ENCODE data around the gene RAB3IL1.

GRCh38 chr11:61912530-61912898 is 4.9 kb downstream of the RAB3IL1 start:
- TF ChIP-seq CTCF (conservative IDR thresholded peaks at IDR 0.05; ENCODE audit: low read depth, low read length), result no peak
- no peak for TF ChIP-seq EZH2 (IDR thresholded peaks at IDR 0.05; ENCODE audit: low read length, unreplicated experiment)
